Measurements from ENCODE around the gene TSEN2.

TSEN2 gene

GRCh38 chr3:12556314-12556689 lies 72.0 kb downstream of the TSEN2 start:
- no peak for DNase-seq (ENCODE audit: low spot score)
- no peak for TF ChIP-seq CTCF (IDR thresholded peaks at IDR 0.05; ENCODE audit: extremely low read depth, insufficient read depth, missing control alignments)
- in situ Hi-C loops (cut with MboI; ENCODE audit: low pct_unique_long_range_greater_than_20kb, low sequenced_read_pairs, unreplicated experiment): no loop called here

GRCh38 chr3:12556690-12557472 lies 72.6 kb downstream of the TSEN2 start, which contains the start of gene MKRN2:
Gene MKRN2 (plus strand): TSS chr3:12557087. CDS start chr3:12557151, 64 bp downstream.
- peak; percentile 89 for DNase-seq (ENCODE audit: low spot score)
- in situ Hi-C loops (cut with MboI; ENCODE audit: low pct_unique_long_range_greater_than_20kb, low sequenced_read_pairs, unreplicated experiment): no loop called here
- TF ChIP-seq CTCF (IDR thresholded peaks at IDR 0.05; ENCODE audit: extremely low read depth, insufficient read depth, missing control alignments): no peak

GRCh38 chr3:12557473-12558100 lies 73.3 kb downstream of the TSEN2 start:
- in situ Hi-C loops (cut with MboI; ENCODE audit: low pct_unique_long_range_greater_than_20kb, low sequenced_read_pairs, unreplicated experiment): no loop called here
- no peak for TF ChIP-seq CTCF (IDR thresholded peaks at IDR 0.05; ENCODE audit: extremely low read depth, insufficient read depth, missing control alignments)
- DNase-seq (ENCODE audit: low spot score): no peak

- in situ Hi-C loops (cut with MboI; ENCODE audit: low pct_unique_long_range_greater_than_20kb, low sequenced_read_pairs, unreplicated experiment): no loop called here
- no peak for DNase-seq (ENCODE audit: low spot score)
- TF ChIP-seq CTCF (IDR thresholded peaks at IDR 0.05; ENCODE audit: extremely low read depth, insufficient read depth, missing control alignments): no peak
These were observed 74.4 kb downstream of the TSEN2 start for GRCh38 chr3:12558706-12559105.

- no peak for TF ChIP-seq CTCF (IDR thresholded peaks at IDR 0.05; ENCODE audit: extremely low read depth, insufficient read depth, missing control alignments)
- in situ Hi-C loops (cut with MboI; ENCODE audit: low pct_unique_long_range_greater_than_20kb, low sequenced_read_pairs, unreplicated experiment): no loop called here
- no peak for DNase-seq (ENCODE audit: low spot score)
These were observed 75.2 kb downstream of the TSEN2 start for GRCh38 chr3:12559520-12559919.

GRCh38 chr3:12560505-12561190 lies 76.4 kb downstream of the TSEN2 start:
- DNase-seq (ENCODE audit: low spot score): peak; percentile 67
- no peak for TF ChIP-seq CTCF (IDR thresholded peaks at IDR 0.05; ENCODE audit: extremely low read depth, insufficient read depth, missing control alignments)
- in situ Hi-C loops (cut with MboI; ENCODE audit: low pct_unique_long_range_greater_than_20kb, low sequenced_read_pairs, unreplicated experiment): no loop called here
